Stimulated activated memory B cell treated with anti-CD40 and anti-IgM and Interleukin-4, amounts not matched to agents 10 μg/mL and 1 μg/mL and 100 μg/mL, for 72 hours (primary cell): Measurements from ENCODE around the gene KRTAP4-11.
"Not testable (repeated sequence)": the region's sequence is repeated elsewhere in the genome, so short reads cannot be mapped to it uniquely, and the experiment has no call there.

Source experiments
- ATAC-seq: fragments of 150-1000 bp; cut with Tn5 transposase; 2 replicates; pipeline ENCODE4 v1.10.0; 2021
- H3K27ac Mint-ChIP-seq: one replicate; pipeline ENCODE4 v1.8.0; 2022; ENCODE audit warnings: mild to moderate bottlenecking, mixed read lengths
- H3K27me3 Mint-ChIP-seq: one replicate; pipeline ENCODE4 v1.8.0; 2022; ENCODE audit warnings: mixed read lengths
- H3K36me3 Mint-ChIP-seq: one replicate; pipeline ENCODE4 v1.8.0; 2022; ENCODE audit warnings: mixed read lengths
- H3K4me1 Mint-ChIP-seq: one replicate; pipeline ENCODE4 v1.8.0; 2022; ENCODE audit warnings: mixed read lengths
- H3K4me3 Mint-ChIP-seq: one replicate; pipeline ENCODE4 v1.8.0; 2022; ENCODE audit warnings: mild to moderate bottlenecking, moderate library complexity, mixed read lengths
- H3K9me3 Mint-ChIP-seq: one replicate; pipeline ENCODE4 v1.8.0; 2022; ENCODE audit warnings: mixed read lengths

Gene KRTAP4-11

DNA sequence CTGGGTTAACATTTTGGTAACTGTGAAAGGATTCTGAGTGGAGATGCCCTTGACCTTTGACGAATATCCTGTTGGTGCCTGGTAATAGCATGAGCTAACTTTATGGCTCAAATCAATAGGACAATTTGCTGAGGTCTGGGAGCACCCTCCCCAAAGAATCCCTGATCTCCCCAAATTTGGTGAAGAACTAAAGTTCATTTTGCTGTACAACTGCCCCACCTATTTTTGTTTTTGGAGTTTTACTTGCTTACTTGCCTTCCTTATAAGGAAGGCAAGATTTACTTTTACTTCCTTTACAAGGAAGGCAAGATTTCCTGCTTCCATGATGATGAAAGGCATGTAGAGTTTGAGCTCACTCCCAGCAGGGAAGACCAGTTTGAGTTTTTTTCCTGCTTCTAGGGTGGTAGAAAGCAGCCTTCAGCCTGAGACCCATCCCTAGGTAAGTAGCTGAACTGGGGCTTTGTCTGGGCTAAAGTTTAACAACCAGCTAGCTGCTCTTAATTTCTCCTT, 10.2 kb downstream of the KRTAP4-11 start:
- H3K4me3 Mint-ChIP-seq = no peak overlapping the region
- H3K4me1 Mint-ChIP-seq = peaks cover 16% of the 10 kb centered on the region
- ATAC-seq = no peak
- peaks cover 7% of the 10 kb centered on the region for H3K36me3 Mint-ChIP-seq
- H3K27ac Mint-ChIP-seq = no peak overlapping the region
- peaks cover 3% of the 10 kb centered on the region for H3K9me3 Mint-ChIP-seq
- peaks cover 11% of the 10 kb centered on the region for H3K27me3 Mint-ChIP-seq

DNA sequence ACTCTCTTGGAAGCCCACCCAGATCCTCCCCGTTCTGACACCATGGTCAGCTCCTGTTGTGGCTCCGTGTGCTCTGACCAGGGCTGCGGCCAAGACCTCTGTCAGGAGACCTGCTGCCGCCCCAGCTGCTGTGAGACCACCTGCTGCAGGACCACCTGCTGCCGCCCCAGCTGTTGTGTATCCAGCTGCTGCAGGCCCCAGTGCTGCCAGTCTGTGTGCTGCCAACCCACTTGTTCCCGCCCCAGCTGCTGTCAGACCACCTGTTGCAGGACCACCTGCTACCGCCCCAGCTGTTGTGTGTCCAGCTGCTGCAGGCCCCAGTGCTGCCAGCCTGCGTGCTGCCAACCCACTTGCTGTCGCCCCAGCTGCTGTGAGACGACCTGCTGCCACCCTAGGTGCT, 12.8 kb downstream of the KRTAP4-11 start, which contains the start of gene KRTAP4-9:
Gene KRTAP4-9 (plus strand): TSS at position 43 of the 400 bp plus-strand sequence. CDS start 0 bp downstream, at position 43.
- peaks cover 16% of the 10 kb centered on the region for H3K4me1 Mint-ChIP-seq
- not testable (repeated sequence) for ATAC-seq, H3K9me3 Mint-ChIP-seq, H3K4me3 Mint-ChIP-seq, H3K27ac Mint-ChIP-seq, H3K36me3 Mint-ChIP-seq
- peaks cover 25% of the 10 kb centered on the region for H3K27me3 Mint-ChIP-seq

DNA sequence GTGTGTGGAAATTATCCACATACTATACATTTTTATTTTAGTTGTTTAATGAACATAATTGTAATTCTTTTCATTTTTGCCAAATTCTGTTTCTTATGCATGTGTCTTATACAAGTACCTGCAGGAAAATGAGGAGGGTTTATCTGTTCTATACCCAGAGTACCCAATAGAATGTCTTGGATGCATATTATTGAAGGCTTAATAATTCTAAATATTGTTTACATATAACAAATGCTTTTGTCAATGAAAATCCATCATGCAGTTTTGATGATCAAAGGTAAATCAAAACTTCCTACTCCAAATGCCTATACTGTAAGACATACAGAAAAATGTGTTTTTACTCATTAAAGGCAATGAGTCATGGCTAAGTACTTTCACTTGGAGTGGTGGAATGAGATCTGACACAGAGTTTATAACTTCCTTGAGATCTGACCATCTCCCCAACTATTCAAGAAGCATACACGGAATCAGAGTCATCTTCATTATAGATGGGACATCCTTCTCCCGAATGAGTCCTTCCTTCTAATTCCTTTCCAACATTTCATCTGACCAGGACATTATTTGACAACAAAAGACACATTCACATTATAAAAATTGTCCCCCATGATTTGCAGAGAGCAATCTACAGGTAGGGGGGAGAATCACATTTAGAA, 13.7 kb downstream of the KRTAP4-11 start:
- not testable (repeated sequence) for ATAC-seq, H3K4me3 Mint-ChIP-seq, H3K4me1 Mint-ChIP-seq, H3K36me3 Mint-ChIP-seq, H3K9me3 Mint-ChIP-seq, H3K27ac Mint-ChIP-seq
- H3K27me3 Mint-ChIP-seq = peaks cover 33% of the 10 kb centered on the region

DNA sequence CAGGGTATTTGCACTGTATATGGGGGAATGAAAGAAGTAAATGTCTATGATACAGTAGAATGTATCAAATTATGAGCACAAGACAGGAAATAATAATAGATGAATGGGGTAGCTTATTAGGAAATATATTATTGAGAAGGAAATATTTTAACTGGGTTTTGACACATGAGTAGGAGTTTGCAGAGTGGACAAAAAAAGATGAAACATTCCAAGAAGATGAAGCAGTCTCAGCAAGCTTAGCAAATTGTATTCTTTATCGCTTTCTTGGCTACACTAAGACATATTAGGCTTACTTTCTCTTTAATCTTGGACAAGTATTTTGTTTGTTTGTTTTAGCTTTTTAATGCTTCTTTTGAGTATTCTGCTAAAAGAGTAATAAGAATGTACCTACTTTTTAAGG, 14.3 kb downstream of the KRTAP4-11 start:
- Mint-ChIP-seq H3K4me1 (peaks cover 7% of the 10 kb centered on the region), H3K27ac (no peak overlapping the region), H3K4me3 (no peak overlapping the region), H3K27me3 (peaks cover 33% of the 10 kb centered on the region), H3K36me3 (no peaks in the 10 kb centered on the region), H3K9me3 (no peaks in the 10 kb centered on the region)
- ATAC-seq = no peak

DNA sequence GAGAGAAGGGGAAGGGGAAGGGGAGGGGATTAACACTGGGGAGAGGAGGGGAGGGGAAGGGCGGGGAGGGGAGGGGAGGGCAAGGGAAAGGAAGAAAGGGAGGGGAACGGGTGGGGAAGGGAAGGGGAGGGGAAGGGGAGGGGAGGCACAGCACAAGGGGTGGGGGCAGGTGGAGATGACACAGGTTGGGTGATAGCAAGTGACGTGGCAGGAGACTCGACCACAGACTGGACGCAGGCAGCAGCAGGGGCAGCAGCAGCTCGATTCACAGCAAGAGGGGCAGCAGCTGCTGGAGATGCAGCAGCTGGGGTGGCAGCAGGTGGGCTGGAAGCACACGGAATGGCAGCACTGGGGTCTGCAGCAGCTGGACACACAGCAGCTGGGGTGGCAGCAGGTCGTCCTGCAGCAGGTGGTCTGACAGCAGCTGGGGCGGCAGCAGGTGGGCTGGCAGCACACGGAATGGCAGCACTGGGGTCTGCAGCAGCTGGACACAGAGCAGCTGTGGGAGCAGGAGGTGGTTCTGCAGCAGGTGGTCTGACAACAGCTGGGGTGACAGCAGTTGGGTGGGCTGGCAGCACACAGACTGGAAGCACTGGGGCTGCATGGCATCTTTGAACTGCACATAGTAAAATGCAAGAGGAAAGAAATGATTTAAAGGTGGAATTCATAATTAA, 16.4 kb downstream of the KRTAP4-11 start, which contains the start of gene KRTAP4-16:
Gene KRTAP4-16 (minus strand): TSS at position 624 of the 674 bp plus-strand sequence. CDS start 0 bp downstream, at position 624.
- Mint-ChIP-seq H3K27me3 (peaks cover 51% of the 10 kb centered on the region), H3K36me3 (no peaks in the 10 kb centered on the region), H3K4me1 (no peaks in the 10 kb centered on the region), H3K27ac (no peak within 1 kb of the TSS), H3K9me3 (no peaks in the 10 kb centered on the region), H3K4me3 (no peak within 1 kb of the TSS)
- no peak for ATAC-seq

DNA sequence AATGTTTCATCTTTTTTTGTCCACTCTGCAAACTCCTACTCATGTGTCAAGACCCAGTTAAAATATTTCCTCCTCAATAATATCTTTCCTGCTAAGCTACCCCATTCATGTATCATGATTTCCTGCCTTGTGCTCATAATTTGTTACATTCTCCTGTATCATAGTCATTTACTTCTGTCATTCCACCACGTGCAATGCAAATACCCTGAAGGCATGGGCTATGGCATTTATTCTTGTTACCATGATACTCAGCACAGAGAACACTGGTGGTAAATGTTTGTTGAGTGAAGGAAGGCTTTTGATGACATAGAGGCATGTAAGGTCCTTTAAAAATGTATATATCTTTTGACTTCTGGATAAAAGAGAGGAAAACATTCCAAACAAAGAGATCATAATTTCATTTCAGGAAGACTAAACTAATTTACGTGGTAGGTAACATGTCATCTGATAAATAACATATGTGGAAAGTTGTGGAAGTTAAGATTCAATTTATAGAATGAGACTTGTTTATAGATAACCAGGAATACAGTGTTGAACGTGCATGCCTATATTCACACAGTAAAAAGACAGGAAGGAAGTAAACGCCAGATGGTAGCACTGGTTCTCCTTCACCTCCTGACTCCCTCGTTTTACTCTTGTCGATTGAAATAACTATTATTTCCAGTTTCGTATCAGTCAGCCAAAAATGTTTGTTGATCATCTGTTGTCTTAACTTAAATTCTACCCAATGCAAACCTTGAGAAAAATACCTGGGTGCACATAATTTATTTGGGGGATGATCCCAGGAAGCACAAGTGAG, 18.3 kb downstream of the KRTAP4-11 start:
- H3K4me3 Mint-ChIP-seq, H3K4me1 Mint-ChIP-seq, H3K36me3 Mint-ChIP-seq, H3K27ac Mint-ChIP-seq, H3K9me3 Mint-ChIP-seq, ATAC-seq: not testable (repeated sequence)
- peaks cover 57% of the 10 kb centered on the region for H3K27me3 Mint-ChIP-seq

DNA sequence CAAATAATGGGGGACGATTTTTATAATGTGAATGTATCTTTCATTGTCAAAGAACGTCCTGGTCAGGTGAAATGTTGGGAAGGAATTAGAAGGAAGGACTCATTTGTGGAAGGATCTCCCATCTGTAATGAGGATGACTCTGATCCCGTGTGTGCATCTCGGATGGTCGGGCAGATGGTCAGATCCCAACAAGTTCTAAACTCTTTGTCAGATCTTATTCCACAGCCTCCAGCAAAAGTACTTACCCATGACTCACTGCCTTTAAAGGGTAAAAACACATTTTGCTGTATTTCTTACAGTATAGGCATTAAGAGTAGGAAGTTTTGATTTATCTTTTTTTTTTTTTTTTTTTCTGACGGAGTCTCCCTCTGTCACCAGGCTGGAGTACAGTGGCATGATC, 19.7 kb downstream of the KRTAP4-11 start:
- no peaks in the 10 kb centered on the region for H3K9me3 Mint-ChIP-seq
- no peak for ATAC-seq

DNA sequence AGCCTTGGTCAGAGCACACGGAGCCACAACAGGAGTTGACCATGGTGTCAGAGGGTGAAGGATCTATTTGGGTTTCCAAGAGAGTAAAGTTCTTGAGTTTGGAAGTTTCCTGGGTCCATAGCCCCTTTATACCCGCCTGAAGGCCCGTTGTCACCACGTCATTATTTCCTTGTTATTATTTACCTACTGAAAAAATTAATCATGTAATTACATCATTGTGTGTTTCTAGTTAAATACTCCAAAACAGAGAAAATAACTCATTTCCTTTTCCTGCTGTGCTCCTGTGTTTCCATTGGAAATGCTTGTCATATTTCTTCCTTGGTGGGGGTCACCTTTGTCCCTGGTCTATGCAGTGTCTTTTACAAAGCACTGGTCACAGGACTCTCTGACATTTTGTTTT, 20.1 kb downstream of the KRTAP4-11 start, which contains the start of gene KRTAP4-8:
Gene KRTAP4-8 (minus strand): TSS at position 101 of the 400 bp plus-strand sequence. CDS start 58 bp downstream, at position 43.
- H3K4me1 Mint-ChIP-seq = no peaks in the 10 kb centered on the region
- no peaks in the 10 kb centered on the region for H3K9me3 Mint-ChIP-seq
- H3K27me3 Mint-ChIP-seq = peaks cover 61% of the 10 kb centered on the region
- H3K27ac Mint-ChIP-seq = no peak within 1 kb of the TSS
- H3K4me3 Mint-ChIP-seq = no peak within 1 kb of the TSS
- no peak for ATAC-seq
- no peaks in the 10 kb centered on the region for H3K36me3 Mint-ChIP-seq

More for the DNA sequence above, 19.7 kb downstream of the KRTAP4-11 start:
- no peak overlapping the region for H3K4me3 Mint-ChIP-seq
- no peaks in the 10 kb centered on the region for H3K36me3 Mint-ChIP-seq
- H3K27me3 Mint-ChIP-seq = peaks cover 61% of the 10 kb centered on the region
- no peak overlapping the region for H3K27ac Mint-ChIP-seq
- H3K4me1 Mint-ChIP-seq = no peaks in the 10 kb centered on the region

DNA sequence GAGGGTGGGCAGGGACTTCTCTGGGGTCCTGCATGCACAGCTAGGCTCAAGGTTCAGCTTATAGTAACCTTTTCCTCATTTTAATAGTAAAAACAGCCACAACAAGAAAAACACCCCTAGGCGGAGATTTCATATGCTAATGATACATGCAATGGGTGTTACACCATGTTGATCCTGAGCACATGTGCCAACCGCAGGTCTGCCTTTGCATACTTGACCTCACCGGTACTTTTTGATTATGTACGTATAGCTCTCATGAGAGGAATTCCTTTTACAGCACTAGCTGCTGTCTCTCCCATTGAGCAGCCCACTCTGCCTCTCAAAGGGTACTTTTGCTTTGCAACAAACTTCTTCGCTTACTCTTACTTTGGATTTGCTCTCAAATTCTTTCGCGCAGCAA, 22.1 kb downstream of the KRTAP4-11 start:
- no peak for ATAC-seq
- Mint-ChIP-seq H3K36me3 (no peaks in the 10 kb centered on the region), H3K4me1 (no peaks in the 10 kb centered on the region), H3K27ac (no peak overlapping the region), H3K4me3 (no peak overlapping the region), H3K27me3 (peaks cover 53% of the 10 kb centered on the region), H3K9me3 (no peaks in the 10 kb centered on the region)

DNA sequence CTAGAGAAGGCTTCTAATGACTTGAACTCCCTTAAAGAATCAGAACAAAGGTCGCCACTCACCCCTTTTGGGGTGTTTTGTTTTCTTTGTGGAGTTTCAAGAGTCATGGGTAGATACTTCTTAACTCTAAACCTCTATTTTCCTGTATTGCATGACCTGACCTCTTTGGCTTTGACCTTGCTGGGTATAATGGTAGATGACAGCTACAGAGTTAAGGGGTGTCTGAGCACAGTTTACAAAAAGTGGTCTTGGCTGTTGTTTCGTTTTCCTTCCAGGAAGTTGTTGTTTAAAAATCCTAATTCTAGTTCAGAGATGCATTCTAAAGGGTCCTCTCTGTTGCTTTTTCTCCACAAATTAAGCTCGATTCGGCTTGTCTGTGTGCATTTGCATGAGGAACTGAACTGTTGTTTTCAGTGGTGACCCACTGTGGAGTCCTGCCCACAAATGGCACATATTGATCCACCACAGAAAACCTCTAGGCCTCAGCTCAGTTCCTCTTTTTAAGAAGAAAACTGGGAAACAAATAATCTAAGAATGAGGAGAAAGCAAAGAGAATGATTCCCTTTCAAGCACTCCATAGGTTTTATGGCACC, 29.3 kb downstream of the KRTAP4-11 start:
- ATAC-seq, H3K27ac Mint-ChIP-seq, H3K4me3 Mint-ChIP-seq, H3K36me3 Mint-ChIP-seq, H3K4me1 Mint-ChIP-seq, H3K9me3 Mint-ChIP-seq: not testable (repeated sequence)
- H3K27me3 Mint-ChIP-seq = peaks cover 12% of the 10 kb centered on the region

DNA sequence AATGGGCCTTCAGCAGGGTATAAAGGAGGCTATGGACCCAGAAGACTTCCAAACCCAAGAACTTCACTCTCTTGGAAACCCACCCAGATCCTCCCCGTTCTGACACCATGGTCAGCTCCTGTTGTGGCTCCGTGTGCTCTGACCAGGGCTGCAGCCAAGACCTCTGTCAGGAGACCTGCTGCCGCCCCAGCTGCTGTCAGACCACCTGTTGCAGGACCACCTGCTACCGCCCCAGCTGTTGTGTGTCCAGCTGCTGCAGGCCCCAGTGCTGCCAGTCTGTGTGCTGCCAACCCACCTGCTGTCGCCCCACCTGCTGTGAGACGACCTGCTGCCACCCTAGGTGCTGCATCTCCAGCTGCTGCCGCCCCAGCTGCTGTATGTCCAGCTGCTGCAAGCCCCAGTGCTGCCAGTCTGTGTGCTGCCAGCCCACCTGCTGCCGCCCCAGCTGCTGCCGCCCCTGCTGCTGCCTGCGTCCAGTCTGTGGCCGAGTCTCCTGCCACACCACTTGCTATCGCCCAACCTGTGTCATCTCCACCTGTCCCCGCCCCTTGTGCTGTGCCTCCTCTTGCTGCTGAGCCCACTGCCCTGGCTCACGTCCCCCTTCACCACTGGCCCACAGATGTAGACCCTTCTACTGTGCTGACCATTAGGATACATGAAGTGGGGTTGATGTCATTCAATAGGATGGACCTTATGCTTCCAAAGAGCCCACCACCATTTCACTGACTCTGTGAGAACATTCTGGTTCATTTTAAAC, 33.9 kb downstream of the KRTAP4-11 start, which contains the start of gene KRTAP4-7:
Gene KRTAP4-7 (plus strand): TSS at position 51 of the 757 bp plus-strand sequence. CDS start 57 bp downstream, at position 108.
- not testable (repeated sequence) for H3K36me3 Mint-ChIP-seq, ATAC-seq, H3K4me3 Mint-ChIP-seq, H3K9me3 Mint-ChIP-seq, H3K4me1 Mint-ChIP-seq, H3K27ac Mint-ChIP-seq
- H3K27me3 Mint-ChIP-seq = peaks cover 24% of the 10 kb centered on the region

DNA sequence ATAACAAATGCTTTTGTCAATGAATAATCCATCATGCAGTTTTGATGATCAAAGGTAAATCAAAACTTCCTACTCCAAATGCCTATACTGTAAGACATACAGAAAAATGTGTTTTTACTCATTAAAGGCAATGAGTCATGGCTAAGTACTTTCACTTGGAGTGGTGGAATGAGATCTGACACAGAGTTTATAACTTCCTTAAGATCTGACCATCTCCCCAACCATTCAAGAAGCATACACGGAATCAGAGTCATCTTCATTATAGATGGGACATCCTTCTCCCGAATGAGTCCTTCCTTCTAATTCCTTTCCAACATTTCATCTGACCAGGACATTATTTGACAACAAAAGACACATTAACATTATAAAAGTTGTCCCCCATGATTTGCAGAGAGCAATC, 34.7 kb downstream of the KRTAP4-11 start:
- peaks cover 24% of the 10 kb centered on the region for H3K27me3 Mint-ChIP-seq
- H3K4me3 Mint-ChIP-seq, H3K9me3 Mint-ChIP-seq, H3K27ac Mint-ChIP-seq, H3K36me3 Mint-ChIP-seq, H3K4me1 Mint-ChIP-seq, ATAC-seq: not testable (repeated sequence)

DNA sequence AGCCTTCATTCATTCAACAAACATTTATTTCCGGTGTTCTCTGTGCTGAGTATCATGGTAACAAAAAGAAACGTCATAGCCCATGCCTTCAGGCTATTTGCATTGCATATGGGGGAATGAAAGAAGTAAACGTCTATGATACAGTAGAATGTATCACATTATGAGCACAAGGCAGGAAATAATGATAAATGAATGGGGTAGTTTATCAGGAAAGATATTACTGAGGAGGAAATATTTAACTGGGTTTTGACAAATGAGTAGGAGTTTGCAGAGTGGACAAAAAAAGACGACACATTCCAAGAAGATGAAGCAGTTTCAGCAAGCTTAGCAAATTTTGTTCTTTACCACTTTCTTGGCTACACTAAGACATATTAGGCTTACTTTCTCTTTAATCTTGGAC, 35.5 kb downstream of the KRTAP4-11 start:
- H3K36me3 Mint-ChIP-seq = no peaks in the 10 kb centered on the region
- H3K4me3 Mint-ChIP-seq = no peak overlapping the region
- ATAC-seq = no peak
- no peaks in the 10 kb centered on the region for H3K4me1 Mint-ChIP-seq
- H3K27ac Mint-ChIP-seq = no peak overlapping the region
- H3K27me3 Mint-ChIP-seq = peaks cover 24% of the 10 kb centered on the region
- no peaks in the 10 kb centered on the region for H3K9me3 Mint-ChIP-seq

DNA sequence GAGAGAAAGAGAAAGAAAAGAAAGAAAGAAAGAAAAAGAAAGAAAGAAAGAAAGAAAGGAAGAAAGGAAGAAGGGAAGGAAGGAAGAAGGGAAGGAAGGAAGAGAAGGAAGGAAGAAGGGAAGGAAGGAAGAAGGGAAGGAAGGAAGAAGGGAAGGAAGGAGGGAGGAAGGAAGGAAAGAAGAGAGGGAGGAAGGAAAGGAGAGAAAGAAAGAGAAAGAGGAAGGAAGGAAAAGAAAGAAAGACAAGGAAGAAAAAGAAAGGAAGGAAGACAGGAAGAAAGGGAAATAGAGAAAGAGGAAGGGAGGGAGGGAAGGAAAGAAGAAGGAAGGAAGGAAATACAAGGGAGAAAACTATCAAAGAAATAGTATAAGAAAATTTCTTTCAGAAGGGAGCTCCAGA, 41.4 kb downstream of the KRTAP4-11 start:
- no peaks in the 10 kb centered on the region for H3K4me1 Mint-ChIP-seq
- H3K4me3 Mint-ChIP-seq = no peak overlapping the region
- ATAC-seq = no peak
- H3K9me3 Mint-ChIP-seq = peaks cover 6% of the 10 kb centered on the region
- no peaks in the 10 kb centered on the region for H3K36me3 Mint-ChIP-seq
- no peak overlapping the region for H3K27ac Mint-ChIP-seq
- H3K27me3 Mint-ChIP-seq = peaks cover 58% of the 10 kb centered on the region
